GM18499 (cell line): ENCODE data around the gene TUBGCP6.
"Not testable (repeated sequence)": the region's sequence is repeated elsewhere in the genome, so short reads cannot be mapped to it uniquely, and the experiment has no call there.

Experiments
- ATAC-seq: cut with Tn5 transposase; IDR thresholded peaks from one replicate; pipeline ENCODE4 v1.9.1; 2021; ENCODE audit warnings: moderate number of reproducible peaks; ENCODE audit not compliant: insufficient read depth, unreplicated experiment

The TUBGCP6 gene

DNA sequence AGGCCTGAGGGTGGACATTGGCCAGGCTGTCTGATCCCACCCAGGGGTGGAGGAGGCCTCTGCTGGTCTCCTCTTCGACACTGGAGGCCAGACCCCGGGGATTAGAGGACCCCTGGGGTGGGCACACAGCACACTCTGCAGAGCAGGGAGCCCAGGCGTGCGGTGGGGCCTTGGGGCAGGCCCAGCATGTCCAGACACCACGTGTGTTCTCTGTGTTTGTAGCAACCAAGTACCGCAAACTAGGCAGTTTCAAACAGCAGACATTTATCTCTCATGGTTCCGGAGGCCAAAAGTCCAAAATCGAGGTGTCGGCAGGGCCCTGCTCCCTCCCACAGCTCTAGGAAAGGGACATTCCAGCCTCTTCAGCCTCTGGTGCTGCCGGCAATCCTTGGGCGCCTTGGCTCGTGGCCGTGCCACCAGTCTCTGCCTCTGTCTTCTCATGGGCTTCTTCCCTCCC, 72.8 kb downstream of the TUBGCP6 start:
- no peak for ATAC-seq

DNA sequence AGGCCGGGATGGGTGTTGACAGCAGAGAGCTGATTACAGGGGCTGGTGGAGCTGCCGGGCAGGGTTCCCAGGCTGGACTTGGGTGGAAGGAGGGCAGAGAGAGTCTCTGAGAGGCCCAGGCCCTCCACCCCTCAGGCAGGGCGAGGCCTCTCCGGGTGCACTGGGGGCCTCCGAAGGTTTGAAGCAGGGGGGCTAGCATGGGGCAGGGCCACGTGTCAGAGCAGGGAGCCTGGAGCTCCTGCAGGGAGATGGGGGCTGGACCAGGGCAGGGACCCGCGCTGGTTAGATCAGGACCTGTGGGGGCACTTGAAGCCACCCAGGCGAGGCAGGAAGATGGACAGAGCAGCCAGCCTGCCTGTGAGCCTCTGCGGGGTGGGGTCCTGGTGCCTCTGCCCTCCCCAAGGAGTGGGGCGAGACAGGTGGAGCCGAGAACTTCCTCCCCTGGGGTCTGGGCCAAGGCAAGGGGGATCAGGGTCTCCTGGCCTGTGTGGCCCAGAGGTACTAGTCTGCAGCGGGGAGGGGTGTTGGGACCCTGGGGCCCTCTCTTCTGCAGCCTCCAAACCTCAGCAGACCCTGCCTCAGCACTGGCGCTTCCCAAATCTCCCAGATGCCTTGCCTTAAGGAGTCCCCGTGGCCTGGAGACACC, 73.4 kb downstream of the TUBGCP6 start:
- no peak for ATAC-seq

DNA sequence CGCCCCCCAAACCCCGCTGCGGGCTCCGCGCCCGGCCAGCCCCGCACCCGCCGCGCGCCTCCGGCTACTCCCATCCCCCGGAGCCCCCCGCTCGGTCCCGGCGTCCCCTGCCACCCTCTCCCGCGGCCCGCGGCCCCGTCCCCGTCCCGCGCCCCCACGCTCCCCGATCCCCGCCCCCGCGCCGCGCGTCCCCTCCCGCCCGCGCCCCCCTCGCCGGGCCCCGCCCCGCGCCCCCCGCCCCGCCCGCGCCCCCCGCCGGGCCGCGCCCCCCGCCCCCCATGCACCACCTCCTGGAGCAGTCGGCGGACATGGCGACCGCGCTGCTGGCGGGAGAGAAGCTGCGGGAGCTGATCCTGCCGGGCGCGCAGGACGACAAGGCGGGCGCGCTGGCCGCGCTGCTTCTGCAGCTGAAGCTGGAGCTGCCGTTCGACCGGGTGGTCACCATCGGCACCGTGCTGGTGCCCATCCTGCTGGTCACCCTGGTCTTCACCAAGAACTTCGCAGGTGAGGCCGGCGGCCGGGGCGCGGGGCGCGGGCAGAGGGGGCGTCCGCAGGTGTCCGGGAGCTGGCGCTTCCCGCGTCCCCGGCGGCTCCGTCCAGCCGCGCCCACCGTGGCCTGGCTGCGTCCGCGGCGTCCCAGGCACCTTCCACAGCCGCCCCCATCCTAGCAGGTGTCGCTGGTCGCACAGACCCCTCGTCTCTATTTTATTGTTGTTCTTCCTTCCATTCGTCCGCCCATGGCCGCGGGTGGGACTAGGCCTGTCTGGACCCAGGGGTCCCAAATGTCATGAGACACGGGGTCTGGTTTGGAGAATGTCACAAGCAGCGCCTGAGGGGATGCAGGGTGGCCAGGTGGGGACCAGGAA, 74.1 kb downstream of the TUBGCP6 start, which contains the start of gene PANX2:
TSS of gene PANX2 (plus strand) at position 279 of the 866 bp plus-strand sequence. CDS start at position 279, 0 bp downstream.
- no peak for ATAC-seq

DNA sequence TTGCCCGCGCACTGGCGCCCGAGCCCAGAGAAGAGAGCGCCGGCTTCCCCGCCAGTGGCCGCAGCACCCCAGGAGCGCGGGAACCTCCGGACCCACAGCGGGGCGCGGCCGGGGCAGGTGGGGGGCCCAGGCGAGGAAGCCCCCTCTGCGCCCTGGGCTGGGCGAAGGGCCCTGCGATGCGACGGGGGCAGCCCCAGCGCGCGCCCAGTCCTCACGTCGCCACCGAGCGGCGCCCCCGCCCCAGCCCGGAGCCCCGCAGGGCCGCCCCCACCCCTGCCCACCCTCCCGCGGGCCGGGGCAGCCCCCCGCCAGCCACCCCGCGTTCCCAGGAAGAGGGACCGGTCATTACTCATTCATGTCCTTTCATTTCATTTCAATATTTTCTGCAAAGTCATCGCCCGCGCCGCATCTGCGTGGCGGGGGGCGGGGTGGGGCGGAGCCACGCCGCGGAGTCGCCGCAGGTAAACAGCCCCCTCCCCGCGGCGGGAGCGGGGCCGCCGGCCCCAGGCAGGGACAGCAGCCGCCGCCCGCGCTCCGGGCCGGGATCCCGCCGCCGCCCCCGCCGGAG, 75.0 kb downstream of the TUBGCP6 start:
- no peak for ATAC-seq

DNA sequence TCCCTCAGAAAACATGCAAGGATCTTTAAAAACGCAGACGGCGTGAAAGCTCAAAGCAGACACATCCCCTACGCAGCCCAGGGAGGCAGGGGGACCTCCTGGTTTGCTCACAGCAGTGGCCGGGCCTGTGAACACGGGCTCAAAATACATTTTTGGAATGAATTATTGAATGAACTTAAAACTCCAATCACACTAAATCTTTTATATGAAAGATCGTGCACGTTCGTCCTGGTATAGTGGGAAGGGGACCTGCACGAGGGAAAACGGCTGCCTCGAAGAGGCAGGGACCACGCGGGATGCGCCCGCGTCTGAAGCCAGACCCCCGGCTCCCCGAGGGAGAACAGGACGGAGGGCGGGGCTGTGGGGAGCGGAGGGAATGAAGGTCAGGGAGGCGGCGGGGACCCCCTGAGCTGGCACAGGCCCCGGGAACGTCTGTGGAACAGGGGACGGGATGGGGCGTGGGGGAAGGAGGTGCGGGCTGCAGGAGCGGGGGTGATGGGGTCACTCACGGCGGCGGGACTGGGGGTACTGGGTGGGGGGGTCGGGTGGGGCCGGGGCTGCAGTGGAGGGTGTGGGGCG, 75.6 kb downstream of the TUBGCP6 start:
- no peak for ATAC-seq

DNA sequence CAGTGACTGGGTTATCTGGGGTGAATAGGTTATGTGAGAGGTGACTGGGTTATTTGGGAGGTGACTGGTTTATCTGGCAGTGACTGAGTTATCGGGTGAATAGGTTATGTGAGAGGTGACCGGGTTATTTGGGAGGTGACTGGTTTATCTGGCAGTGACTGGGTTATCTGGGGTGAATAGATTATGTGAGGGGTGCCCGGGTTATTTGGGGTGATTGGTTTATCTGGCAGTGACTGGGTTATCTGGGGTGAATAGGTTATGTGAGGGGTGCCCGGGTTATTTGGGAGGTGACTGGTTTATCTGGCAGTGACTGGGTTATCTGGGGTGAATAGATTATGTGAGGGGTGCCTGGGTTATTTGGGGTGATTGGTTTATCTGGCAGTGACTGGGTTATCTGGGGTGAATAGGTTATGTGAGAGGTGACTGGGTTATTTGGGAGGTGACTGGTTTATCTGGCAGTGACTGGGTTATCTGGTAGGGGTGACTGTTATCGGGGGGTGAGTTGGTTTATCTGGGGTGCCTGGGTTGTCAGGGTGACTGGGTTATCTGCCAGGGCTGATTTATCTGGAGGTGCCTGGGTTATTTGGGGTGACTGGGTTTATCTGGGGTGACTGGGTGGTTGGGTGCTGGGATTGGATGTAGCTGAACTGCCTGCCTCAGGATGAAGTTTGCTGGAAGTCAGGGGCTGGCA, 76.2 kb downstream of the TUBGCP6 start:
- not testable (repeated sequence) for ATAC-seq

DNA sequence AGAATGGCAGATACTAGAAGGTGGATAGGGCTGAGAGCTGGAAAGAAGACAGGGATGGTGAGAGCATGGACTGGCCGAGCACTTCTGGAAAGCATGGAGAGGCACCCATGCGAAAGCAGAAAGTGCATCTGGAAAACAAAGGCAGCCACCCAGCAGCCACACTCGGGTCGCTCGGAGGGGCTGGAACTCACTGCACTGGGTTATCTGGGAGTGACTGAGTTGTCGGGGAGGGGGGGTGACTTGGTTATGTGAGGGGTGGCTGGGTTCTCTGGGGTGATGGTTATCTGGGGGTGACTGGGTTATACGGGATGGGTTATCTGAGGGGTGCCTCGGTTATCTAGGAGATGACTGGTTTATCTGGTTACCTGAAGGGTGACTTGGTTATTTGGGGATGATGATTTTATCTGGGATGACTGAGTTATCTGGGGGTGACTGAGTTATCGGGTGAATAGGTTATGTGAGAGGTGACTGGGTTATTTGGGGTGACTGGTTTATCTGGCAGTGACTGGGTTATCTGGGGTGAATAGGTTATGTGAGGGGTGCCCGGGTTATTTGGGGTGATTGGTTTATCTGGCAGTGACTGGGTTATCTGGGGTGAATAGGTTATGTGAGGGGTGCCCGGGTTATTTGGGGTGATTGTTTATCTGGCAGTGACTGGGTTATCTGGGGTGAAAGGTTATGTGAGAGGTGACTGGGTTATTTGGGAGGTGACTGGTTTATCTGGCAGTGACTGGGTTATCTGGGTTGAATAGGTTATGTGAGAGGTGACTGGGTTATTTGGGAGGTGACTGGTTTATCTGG, 76.9 kb downstream of the TUBGCP6 start:
- no peak for ATAC-seq
